Tibial artery (tissue), 4 donors: ENCODE measurements around the gene TTC28.

ENCODE experiments used
- DNase-seq, 2 donors: peaks; one replicate each; pipeline ENCODE4 v3.0.0-alpha.2; 2019
- H3K27ac ChIP-seq, 2 donors: fragments of 200-600 bp; sonication (generic) in 1 of 2; 1 replicate in 1 of 2; 2 replicates in 1 of 2; pipeline ENCODE4 v1.5.1; 2018 to 2019; ENCODE audit warnings: mild to moderate bottlenecking in 1 of 2
- H3K27me3 ChIP-seq, 2 donors: fragments of 200-600 bp; sonication (generic) in 1 of 2; one replicate each; pipeline versions ENCODE4 v1.5.1 to v1.6.0; 2016 to 2019
- H3K36me3 ChIP-seq, 3 donors: fragments of 200-600 bp; sonication (generic) in 2 of 3; one replicate each; pipeline ENCODE4 v1.5.1; 2016 to 2019; ENCODE audit warnings: mild to moderate bottlenecking in 2 of 3
- H3K4me1 ChIP-seq, 4 donors: fragments of 200-600 bp; sonication (generic) in 2 of 4; 1 replicate in 3 of 4; 2 replicates in 1 of 4; pipeline ENCODE4 v1.5.1; 2016 to 2019
- H3K4me3 ChIP-seq, 2 donors: fragments of 200-600 bp; sonication (generic) in 1 of 2; 1 replicate in 1 of 2; 2 replicates in 1 of 2; pipeline ENCODE4 v1.5.1; 2018 to 2019; ENCODE audit warnings: mild to moderate bottlenecking in 2 of 2
- H3K9me3 ChIP-seq, 3 donors: fragments of 200-600 bp; sonication (generic) in 1 of 3; one replicate each; pipeline ENCODE4 v1.5.1; 2016 to 2019
- CTCF ChIP-seq, 2 experiments: fragments of 200-600 bp in 1 of 2; fragments of 450-650 bp in 1 of 2; IDR thresholded peaks; one replicate each; pipeline ENCODE4 v1.5.1; 2017 to 2019; ENCODE audit warnings: antibody characterized with exemption in 2 of 2, mild to moderate bottlenecking in 1 of 2, moderate library complexity in 1 of 2
- intact Hi-C: fragments of 100-400 bp; cut with DNase I; formaldehyde crosslinking; loops from one replicate; pipeline ENCODE4 v1.15.0; 2023; ENCODE audit warnings: low total_unique reads

The TTC28 gene

GRCh38 chr22:28630177-28630574 lies 49.5 kb downstream of the TTC28 start:
- Histone ChIP-seq H3K36me3 (no peaks in the 10 kb centered on the region), H3K9me3 (no peaks in the 10 kb centered on the region), H3K27me3 (no peaks in the 10 kb centered on the region), H3K4me3 (no peak overlapping the region), H3K27ac (no peak overlapping the region), H3K4me1 (no peaks in the 10 kb centered on the region)
- intact Hi-C loops, result no loop called here
- TF ChIP-seq CTCF (IDR thresholded peaks at IDR 0.05), result no peak
- no peak for DNase-seq

- Histone ChIP-seq H3K36me3 (no peaks in the 10 kb centered on the region), H3K4me1 (no peaks in the 10 kb centered on the region), H3K4me3 (no peak overlapping the region), H3K9me3 (no peaks in the 10 kb centered on the region), H3K27ac (no peak overlapping the region), H3K27me3 (no peaks in the 10 kb centered on the region)
- TF ChIP-seq CTCF (IDR thresholded peaks at IDR 0.05), result no peak
- no peak for DNase-seq
- intact Hi-C loops, result no loop called here
These were observed 50.0 kb downstream of the TTC28 start for GRCh38 chr22:28629420-28630176.

- Histone ChIP-seq H3K9me3 (no peaks in the 10 kb centered on the region), H3K27me3 (no peaks in the 10 kb centered on the region), H3K36me3 (no peaks in the 10 kb centered on the region), H3K27ac (no peak overlapping the region), H3K4me1 (no peaks in the 10 kb centered on the region), H3K4me3 (no peak overlapping the region)
- no peak for TF ChIP-seq CTCF (IDR thresholded peaks at IDR 0.05)
- no peak for DNase-seq
- intact Hi-C loops, result no loop called here
These were observed 50.9 kb downstream of the TTC28 start for GRCh38 chr22:28628766-28629165.

- no peak overlapping the region for H3K4me3 ChIP-seq
- DNase-seq, result no peak
- H3K4me1 ChIP-seq, result no peaks in the 10 kb centered on the region
- no peaks in the 10 kb centered on the region for H3K9me3 ChIP-seq
- H3K27me3 ChIP-seq, result no peaks in the 10 kb centered on the region
- intact Hi-C loops, result no loop called here
- no peak overlapping the region for H3K27ac ChIP-seq
- no peak for TF ChIP-seq CTCF (IDR thresholded peaks at IDR 0.05)
- H3K36me3 ChIP-seq, result no peaks in the 10 kb centered on the region
These were observed 51.8 kb downstream of the TTC28 start for GRCh38 chr22:28627791-28628190.

- Histone ChIP-seq H3K36me3 (peaks cover 0 to 4% (median 0%) of the 10 kb centered on the region in 3 donors), H3K4me3 (no peak overlapping the region), H3K27ac (no peak overlapping the region), H3K27me3 (no peaks in the 10 kb centered on the region), H3K9me3 (no peaks in the 10 kb centered on the region), H3K4me1 (no peaks in the 10 kb centered on the region)
- no peak for TF ChIP-seq CTCF (IDR thresholded peaks at IDR 0.05)
- DNase-seq, result no peak
- intact Hi-C loops, result no loop called here
These were observed 59.3 kb downstream of the TTC28 start for GRCh38 chr22:28620244-28620922.
